SK-N-MC (cell line): ENCODE results near the gene NPB.
"Not testable (repeated sequence)": the region's sequence is repeated elsewhere in the genome, so short reads cannot be mapped to it uniquely, and the experiment has no call there.

Experiments used
- DNase-seq: peaks from one replicate; pipeline ENCODE4 v3.0.0-alpha.2; 2011; ENCODE audit warnings: low read depth, low spot score
- H3K27ac ChIP-seq: fragments of 200-600 bp; sonication (generic); 2 replicates; pipeline ENCODE4 v1.5.1; 2016; ENCODE audit warnings: mixed run types
- H3K36me3 ChIP-seq: fragments of 200-600 bp; sonication (generic); 2 replicates; pipeline ENCODE4 v1.6.1; 2017; ENCODE audit warnings: antibody characterized with exemption, low read length, mixed read lengths; ENCODE audit not compliant: insufficient read depth
- H3K4me3 ChIP-seq: fragments of 200-600 bp; sonication (generic); 2 replicates; pipeline ENCODE4 v1.5.1; 2016
- H3K9ac ChIP-seq: fragments of 200-600 bp; sonication (generic); 2 replicates; pipeline ENCODE4 v1.8.0; 2017; ENCODE audit warnings: mixed run types, mixed read lengths; ENCODE audit not compliant: insufficient read length
- H3K9me3 ChIP-seq: fragments of 200-600 bp; sonication (generic); 2 replicates; pipeline ENCODE4 v1.6.1; 2017; ENCODE audit warnings: low read depth, mild to moderate bottlenecking, antibody characterized with exemption, low read length, moderate library complexity, mixed read lengths
- EZH2 ChIP-seq: fragments of 200-600 bp; sonication (generic); IDR thresholded peaks from one replicate; pipeline ENCODE4 v1.6.1; 2017; ENCODE audit warnings: antibody characterized with exemption
- FOXP2 ChIP-seq: optimal IDR thresholded peaks from 2 replicates; pipeline ENCODE3; 2011; ENCODE audit warnings: mild to moderate bottlenecking, moderate library complexity; ENCODE audit not compliant: insufficient read depth; ENCODE audit errors: extremely low read length, control extremely low read depth
- POLR2AphosphoS5 ChIP-seq: IDR thresholded peaks from 2 replicates; pipeline ENCODE4 v1.6.1; 2012; ENCODE audit warnings: mild to moderate bottlenecking, low read depth, low read length, borderline replicate concordance

Gene NPB

DNA sequence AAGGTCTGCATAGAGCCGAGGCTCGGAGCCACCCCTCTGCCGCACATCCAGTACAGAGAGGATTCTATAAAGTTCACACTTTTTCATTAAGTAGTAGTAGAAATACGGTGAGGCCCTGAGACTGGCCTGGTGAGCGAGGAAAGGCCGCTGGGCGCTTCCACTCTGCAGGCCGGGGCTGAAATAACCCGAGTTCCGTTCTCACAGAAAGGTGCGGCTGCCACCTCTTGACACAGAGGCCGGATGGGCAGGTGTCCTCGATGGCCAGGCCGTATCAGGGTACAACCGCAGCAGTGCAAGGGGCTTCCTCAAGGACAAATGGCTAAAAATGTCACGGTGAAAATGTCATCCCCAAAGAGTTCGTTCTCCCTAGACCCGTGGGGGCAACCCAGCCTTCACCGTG lies 9.9 kb downstream of the NPB start:
- no peak for DNase-seq
- Histone ChIP-seq H3K27ac (no peak overlapping the region), H3K9ac (no peak overlapping the region), H3K9me3 (no peaks in the 10 kb centered on the region), H3K36me3 (peaks cover 30% of the 10 kb centered on the region; the same call in 1 of the 2 replicates), H3K4me3 (peak overlapping the region; percentile 63)
- TF ChIP-seq POLR2AphosphoS5: no peak
- TF ChIP-seq EZH2: no peak
- no peak for TF ChIP-seq FOXP2

DNA sequence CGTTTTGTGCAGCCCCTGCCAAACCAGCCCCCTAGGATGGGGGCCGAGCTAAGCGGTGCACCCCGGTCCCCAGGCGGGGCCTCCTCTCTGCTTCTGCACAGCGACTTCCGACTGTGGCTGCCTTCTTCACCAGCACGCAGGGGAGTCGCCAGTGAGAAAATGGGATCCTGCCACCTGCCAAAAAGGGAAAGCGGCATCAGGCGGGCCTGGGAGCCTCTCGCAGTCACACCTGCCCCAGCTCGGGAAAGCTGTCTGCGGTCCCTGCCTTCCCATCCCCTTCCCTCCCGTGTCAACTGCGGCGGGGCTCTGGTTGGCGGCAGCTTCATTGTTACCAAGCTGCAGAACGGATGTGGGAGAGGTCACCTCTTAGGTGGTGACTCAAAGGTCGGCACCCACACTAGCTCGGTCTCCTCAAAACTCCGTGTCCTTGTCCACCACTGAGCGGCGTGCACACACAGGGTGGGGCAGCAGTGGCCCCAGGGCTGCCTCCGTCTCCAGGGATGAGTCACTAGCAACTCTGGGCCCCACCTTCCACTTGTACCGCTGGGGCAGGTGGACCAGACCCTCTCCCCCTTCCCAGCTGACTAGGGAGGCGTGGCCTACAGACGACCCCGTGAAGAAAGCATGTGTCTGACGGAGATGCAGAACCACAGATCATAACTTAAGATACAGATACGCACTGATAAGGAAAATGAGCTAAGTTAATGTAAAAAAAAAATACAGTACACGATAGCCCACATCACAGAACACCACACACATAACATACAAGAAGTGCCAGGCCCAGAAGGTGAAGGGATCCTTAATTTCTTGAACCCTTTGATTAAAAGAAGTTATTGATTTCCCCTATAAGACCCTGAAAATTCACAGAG lies 10.6 kb downstream of the NPB start:
- Histone ChIP-seq H3K9ac (no peak overlapping the region), H3K4me3 (no peak overlapping the region), H3K9me3 (no peaks in the 10 kb centered on the region), H3K27ac (no peak overlapping the region), H3K36me3 (peaks cover 30% of the 10 kb centered on the region; the same call in 1 of the 2 replicates)
- no peak for TF ChIP-seq EZH2
- no peak for TF ChIP-seq FOXP2
- TF ChIP-seq POLR2AphosphoS5: no peak
- no peak for DNase-seq

DNA sequence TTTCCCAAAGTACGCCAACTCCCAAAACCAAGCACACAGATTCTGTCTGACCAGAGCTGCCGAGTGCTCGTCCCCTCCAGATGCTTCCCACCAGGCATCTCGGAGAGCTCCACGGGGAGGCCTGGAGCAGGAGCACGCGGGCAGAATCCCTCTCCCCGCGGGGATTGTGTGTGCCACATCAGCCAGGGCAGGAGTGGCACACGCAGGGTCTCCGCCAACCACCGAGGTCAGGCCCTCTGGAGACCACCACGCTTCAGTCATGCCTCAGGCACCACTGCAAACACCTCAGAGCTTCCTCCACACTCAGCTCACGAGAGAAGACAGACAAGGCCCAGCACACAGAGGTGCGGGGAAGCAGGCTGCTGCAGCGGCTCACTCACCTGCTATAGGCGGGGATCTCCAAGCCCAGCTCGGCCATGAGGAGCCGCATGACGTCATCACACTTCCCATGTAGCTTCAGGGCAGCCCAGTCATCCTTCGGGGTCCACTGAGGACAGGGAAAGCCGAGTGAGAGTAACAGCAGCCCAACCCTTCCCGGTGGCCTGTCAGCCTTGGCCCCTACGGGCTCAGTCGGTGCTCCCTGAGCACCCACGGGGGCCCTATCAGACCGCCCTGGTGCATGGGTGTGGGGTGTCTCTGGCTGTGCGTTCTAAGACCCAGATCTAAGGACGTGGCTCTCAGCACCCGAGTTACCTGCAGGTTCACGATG lies 11.5 kb downstream of the NPB start:
- Histone ChIP-seq H3K27ac (no peak overlapping the region), H3K4me3 (no peak overlapping the region), H3K9me3 (no peaks in the 10 kb centered on the region), H3K36me3 (peaks cover 30% of the 10 kb centered on the region; the same call in 1 of the 2 replicates), H3K9ac (no peak overlapping the region)
- TF ChIP-seq FOXP2 (no peak), POLR2AphosphoS5 (no peak), EZH2 (no peak)
- no peak for DNase-seq

DNA sequence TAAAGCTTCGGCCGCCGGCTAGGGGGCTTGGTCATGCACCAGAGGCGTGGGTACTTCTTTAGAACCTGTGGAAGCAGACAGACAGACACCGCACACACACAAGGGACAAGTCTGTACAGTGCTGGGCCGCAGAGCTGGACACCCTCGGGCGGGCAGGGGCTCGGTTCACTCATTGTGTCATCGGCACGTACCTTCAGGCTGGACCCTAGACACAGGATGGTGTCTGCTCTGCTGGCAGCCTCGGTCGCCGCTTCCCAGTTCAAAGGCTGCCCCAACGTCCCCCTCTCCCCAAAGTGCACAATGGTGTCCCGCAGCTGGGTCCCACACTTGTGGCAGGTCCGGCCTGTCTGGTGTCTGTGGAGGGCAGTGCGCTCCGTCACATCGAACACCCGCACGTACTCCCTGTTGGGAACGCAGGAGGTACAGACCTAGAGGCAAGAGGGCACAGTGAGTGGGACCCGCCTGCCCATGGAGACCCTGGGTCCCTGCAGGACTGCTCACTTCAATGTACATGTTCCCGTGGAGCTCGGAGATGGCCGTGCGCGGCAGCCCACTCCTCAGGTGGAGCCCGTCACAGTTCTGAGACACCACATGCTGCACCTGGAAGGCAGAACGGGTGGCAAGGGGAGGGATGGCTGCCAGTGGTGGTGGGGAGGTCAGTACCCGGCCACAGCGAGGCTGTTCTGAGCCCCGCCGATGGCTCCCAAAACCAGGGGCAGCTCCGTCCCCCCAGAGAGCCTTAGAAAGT lies 12.2 kb downstream of the NPB start:
- TF ChIP-seq EZH2 (no peak), FOXP2 (no peak), POLR2AphosphoS5 (no peak)
- Histone ChIP-seq H3K36me3 (peaks cover 30% of the 10 kb centered on the region; the same call in 1 of the 2 replicates), H3K9me3 (no peaks in the 10 kb centered on the region), H3K27ac (no peak overlapping the region), H3K9ac (no peak overlapping the region), H3K4me3 (no peak overlapping the region)
- no peak for DNase-seq

DNA sequence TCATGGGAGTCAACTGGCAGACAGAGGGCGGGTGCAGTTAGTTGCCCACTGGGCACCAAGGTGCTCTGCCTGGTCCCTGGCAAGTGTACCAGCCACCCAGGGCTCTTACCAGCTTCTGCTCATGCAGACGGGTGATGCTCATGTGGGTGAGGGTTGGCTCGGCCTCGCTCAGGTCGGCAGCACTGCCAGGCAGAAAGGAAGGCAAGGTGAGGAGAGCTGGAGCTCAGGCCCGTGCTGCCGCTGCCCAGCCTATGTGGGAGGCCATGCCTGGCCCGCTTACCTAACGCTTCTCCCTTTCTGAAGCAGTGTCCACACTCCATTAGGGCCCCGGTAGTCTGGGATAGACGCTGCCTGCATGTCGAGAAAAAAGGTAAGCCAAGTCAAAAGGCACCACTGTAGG lies 13.3 kb downstream of the NPB start:
- Histone ChIP-seq H3K9ac (no peak overlapping the region), H3K4me3 (no peak overlapping the region), H3K9me3 (no peaks in the 10 kb centered on the region), H3K36me3 (peaks cover 30% of the 10 kb centered on the region; the same call in 1 of the 2 replicates), H3K27ac (no peak overlapping the region)
- DNase-seq: no peak
- TF ChIP-seq POLR2AphosphoS5 (no peak), FOXP2 (no peak), EZH2 (no peak)

DNA sequence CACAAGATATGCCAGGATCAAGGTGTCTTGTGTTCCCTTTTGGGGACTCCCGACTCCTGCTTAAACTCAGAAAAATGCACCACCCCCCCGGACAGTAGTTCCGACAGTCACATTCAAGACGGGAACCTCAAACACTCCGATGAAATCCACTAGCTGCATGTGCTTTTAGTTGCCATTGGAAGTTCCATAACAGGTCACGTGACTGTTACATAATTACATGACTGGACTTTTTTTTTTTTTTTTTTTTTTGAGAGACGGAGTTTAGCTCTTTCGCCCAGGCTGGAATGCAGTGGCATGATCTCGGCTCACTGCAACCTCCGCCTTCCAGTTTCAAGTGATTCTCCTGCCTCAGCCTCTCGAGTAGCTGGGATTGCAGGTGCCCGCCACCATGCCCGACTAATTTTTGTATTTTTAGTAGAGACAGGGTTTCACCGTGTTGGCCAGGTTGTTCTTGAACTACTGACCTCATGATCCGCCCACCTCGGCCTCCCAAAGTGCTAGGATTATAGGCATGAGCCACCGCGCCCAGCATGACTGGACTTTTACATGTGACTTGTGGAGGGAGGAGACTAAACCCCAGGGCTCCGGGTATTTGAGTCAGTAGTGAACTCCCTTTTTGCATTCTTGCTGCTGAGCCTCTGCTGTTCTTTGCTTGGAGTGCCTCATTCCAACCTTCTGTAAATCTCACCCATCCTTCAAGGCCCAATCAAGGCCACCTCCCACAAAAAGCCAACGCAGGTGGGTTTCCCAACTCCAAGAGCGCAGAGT lies 14.4 kb downstream of the NPB start:
- DNase-seq: no peak
- H3K27ac ChIP-seq: 0 out of 2 replicates have a peak overlapping the region, but pooled peaks have one; percentile 19
- peak overlapping the region; percentile 74 for H3K9ac ChIP-seq
- H3K4me3 ChIP-seq: peak overlapping the region; percentile 82
- H3K36me3 ChIP-seq: peaks cover 35% of the 10 kb centered on the region; the same call in 1 of the 2 replicates
- no peaks in the 10 kb centered on the region for H3K9me3 ChIP-seq
- TF ChIP-seq POLR2AphosphoS5: no peak
- no peak for TF ChIP-seq EZH2
- TF ChIP-seq FOXP2: no peak

DNA sequence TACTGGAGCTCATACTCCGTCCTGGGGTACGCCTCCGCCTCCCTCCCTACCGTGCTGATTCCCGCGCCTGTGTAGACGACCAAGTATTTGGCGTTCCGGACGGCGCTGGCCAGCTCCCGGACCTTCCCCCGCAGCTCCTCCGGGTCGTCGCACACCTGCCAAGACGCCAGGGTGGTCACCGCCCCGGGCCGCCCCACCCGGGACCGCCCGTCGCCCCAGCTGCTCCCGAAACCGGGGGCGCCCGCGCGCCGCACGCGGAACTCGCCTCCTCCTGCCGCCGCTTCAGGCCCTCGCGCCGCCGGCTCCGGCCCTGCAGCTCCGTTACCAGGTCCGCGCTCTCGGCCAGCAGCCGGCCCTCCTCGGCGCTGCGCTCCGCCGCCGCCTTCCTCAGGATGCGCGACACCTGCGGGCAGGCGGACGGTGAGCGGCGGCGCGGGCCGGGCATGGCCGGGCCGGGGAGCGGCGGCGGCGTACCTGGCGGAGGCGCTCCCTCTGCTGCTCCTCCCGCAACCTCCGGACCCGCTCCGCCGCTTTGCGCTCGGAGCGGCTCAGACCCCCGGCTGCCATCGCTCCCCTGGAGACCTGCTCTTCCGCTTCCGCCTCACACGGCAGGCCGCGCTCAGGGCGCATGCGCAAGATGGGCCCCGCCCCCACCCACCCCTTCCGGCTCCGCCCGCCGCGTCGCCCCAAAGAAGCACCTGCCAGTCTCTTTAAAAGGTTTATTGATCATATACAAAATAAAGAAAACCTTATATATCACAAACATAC lies 15.7 kb downstream of the NPB start, which contains the start of gene SIRT7:
TSS of gene SIRT7 (minus strand) at position 612 of the 768 bp plus-strand sequence. CDS start at position 567, 45 bp downstream.
- Histone ChIP-seq H3K9ac (peak within 1 kb of the TSS; percentile 74), H3K27ac (peak within 1 kb of the TSS; percentile 50; the same call in 1 of the 2 replicates), H3K36me3 (peaks cover 40% of the 10 kb centered on the region; the same call in 1 of the 2 replicates), H3K4me3 (peak within 1 kb of the TSS; percentile 82), H3K9me3 (no peaks in the 10 kb centered on the region)
- no peak for DNase-seq
- TF ChIP-seq FOXP2: no peak
- peak; percentile 53; the same call in 1 of the 2 replicates for TF ChIP-seq POLR2AphosphoS5
- no peak for TF ChIP-seq EZH2

DNA sequence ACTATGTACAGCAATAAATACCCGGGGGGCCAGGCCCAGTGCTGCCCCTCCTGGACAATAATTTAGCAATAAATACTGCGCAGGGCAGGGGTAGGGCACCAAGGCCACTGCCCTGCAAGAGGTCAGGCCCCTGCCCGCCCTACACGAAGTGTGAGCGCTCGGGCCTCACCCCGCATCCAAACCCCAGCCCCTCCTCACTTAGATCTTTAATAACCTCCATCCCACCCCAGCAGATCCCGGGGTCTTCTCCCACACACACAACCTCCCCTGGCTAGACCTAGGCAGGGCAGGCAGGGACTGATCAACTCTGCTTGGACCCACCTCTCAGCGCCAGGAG lies 16.3 kb downstream of the NPB start:
- H3K27ac ChIP-seq, H3K9ac ChIP-seq: not testable (repeated sequence)
- peak overlapping the region; percentile 82 for H3K4me3 ChIP-seq

More for the DNA sequence above, 16.3 kb downstream of the NPB start:
- H3K36me3 ChIP-seq: peaks cover 34% of the 10 kb centered on the region; the same call in 1 of the 2 replicates
- not testable (repeated sequence) for H3K9me3 ChIP-seq, DNase-seq
